ENCODE results near the gene AKAP6. TPM values are rescaled to one million over a fixed set of nuclear protein-coding genes. Genes with fewer than 3 reads are reported as not detected.

The AKAP6 gene
- total RNA-seq, 1 donor from 2014 or later, result 0.21 TPM

DNA sequence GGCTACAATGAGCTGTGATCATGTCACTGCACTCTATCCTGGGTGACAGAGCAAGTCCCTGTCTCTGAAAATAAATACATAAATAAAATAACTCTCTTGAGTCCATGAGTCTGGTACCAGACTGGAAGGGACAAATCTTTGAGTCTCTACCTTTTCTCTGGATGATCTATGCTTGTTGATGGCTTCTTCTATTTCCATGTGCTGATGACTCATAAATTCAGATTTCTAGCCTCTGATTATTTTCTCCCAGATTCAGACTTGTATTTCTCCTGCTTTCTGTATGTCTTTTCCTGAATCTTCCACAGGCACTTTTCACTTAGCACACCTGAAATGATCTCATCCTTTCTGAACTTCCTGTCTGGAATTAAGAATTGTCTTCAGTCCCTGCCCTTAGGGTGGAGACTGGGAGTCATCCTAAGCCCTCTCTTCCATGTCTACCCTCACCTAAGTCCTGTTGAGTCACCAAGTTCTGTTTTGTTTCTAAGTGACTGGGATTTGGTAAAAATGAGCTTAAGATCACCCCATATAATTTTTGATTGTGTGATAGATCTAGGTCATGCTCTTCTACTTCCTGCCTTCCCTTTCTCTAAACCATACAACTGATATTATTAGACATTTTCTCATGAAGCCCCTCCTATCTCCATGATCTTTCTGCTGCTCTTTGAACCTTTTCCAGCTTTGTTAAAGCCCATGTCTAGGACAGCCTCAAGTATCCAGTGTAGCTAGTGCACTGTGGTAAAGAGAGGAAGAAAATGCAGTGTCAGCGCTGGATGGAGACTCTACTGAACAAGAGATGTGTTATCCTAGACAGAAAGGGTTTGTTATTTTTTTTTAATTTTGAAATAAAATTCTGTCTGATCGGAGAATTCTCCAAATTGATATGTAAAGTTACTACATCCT lies 13.1 kb downstream of the AKAP6 start:
- Mint-ChIP-seq H3K4me3 (no peak overlapping the region), H3K9me3 (no peaks in the 10 kb centered on the region), H3K27ac (no peak overlapping the region), H3K27me3 (ENCODE audit: insufficient read depth) (no peaks in the 10 kb centered on the region), H3K4me1 (ENCODE audit: low read depth) (no peaks in the 10 kb centered on the region), H3K36me3 (ENCODE audit: low read depth) (no peaks in the 10 kb centered on the region)
- no peak for DNase-seq (ENCODE audit: low spot score)
- intact Hi-C loops (cut with micrococcal nuclease), result no loop called here

DNA sequence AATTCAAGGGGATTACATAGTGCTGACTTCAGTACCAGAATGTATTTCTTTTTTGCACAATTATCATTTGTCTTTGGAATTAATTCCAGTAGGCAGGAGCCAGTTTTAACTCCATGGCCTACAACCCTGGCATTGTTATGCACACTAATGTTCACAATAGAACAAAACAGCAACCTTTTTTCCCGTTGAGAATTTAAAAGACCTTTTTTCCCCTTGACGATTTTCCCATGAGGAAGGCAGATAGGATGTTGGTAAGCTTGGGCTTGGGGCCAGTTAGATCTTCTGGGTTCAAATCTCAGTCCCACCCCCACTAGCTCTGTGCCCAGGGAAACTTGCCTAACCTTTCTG lies 13.7 kb downstream of the AKAP6 start:
- Mint-ChIP-seq H3K27ac (no peak overlapping the region), H3K9me3 (no peaks in the 10 kb centered on the region), H3K27me3 (ENCODE audit: insufficient read depth) (no peaks in the 10 kb centered on the region), H3K4me1 (ENCODE audit: low read depth) (no peaks in the 10 kb centered on the region), H3K4me3 (no peak overlapping the region), H3K36me3 (ENCODE audit: low read depth) (no peaks in the 10 kb centered on the region)
- no peak for DNase-seq (ENCODE audit: low spot score)
- intact Hi-C loops (cut with micrococcal nuclease), result no loop called here

DNA sequence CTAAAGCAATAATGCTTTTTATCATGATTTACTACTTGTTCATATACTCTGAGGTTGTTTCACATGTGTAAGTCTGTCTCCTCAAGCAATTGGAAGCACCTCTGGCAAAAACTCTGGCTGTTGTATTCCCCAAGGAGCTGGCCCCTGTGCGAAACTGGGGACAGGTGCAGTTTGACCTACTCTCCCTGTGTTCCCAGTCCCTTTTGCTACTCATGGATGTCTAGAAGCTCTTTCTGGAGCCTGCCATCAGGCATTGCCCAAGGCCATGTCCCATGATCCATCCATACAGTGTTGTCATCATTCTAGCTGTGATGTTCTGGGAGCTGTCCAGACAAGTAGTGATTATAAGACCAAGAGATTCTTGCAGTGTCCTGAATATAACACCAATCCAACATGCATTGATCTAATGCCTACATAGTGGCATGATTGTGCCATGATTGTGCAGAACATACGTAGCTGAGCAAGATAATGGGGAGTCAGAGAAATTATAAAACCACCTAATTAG lies 14.9 kb downstream of the AKAP6 start:
- Mint-ChIP-seq H3K4me1 (ENCODE audit: low read depth) (no peaks in the 10 kb centered on the region), H3K36me3 (ENCODE audit: low read depth) (no peaks in the 10 kb centered on the region), H3K27ac (no peak overlapping the region), H3K9me3 (no peaks in the 10 kb centered on the region), H3K4me3 (no peak overlapping the region), H3K27me3 (ENCODE audit: insufficient read depth) (no peaks in the 10 kb centered on the region)
- intact Hi-C loops (cut with micrococcal nuclease), result no loop called here
- no peak for DNase-seq (ENCODE audit: low spot score)

DNA sequence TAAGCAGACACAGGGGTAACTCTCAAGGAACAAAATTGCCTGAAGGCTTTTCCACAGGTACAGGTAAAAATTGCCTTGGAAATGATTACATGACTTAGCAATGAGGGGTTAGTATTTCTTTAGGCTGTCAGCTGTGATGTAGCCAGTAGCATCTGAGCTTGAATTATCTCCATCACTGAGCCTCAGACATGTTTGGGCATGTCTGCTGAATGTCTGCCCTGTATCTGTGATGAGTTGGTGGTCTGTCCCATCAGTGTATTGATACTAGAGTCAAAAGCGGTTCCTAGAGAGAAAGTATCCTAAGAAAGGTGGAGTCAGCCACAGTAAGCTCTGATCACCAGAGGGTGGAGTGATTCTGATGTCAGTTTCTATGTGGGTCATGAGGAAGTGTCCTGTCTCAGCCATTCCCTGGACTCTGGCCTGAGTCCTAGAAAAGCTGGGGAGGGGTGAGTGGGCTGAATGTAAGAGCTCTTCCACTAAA lies 16.3 kb downstream of the AKAP6 start:
- no peak overlapping the region for H3K27ac Mint-ChIP-seq
- no peaks in the 10 kb centered on the region for H3K4me1 Mint-ChIP-seq (ENCODE audit: low read depth)
- no peak for DNase-seq (ENCODE audit: low spot score)
- no peaks in the 10 kb centered on the region for H3K9me3 Mint-ChIP-seq
- H3K4me3 Mint-ChIP-seq, result no peak overlapping the region
- no peaks in the 10 kb centered on the region for H3K27me3 Mint-ChIP-seq (ENCODE audit: insufficient read depth)
- no peaks in the 10 kb centered on the region for H3K36me3 Mint-ChIP-seq (ENCODE audit: low read depth)
- intact Hi-C loops (cut with micrococcal nuclease), result no loop called here

DNA sequence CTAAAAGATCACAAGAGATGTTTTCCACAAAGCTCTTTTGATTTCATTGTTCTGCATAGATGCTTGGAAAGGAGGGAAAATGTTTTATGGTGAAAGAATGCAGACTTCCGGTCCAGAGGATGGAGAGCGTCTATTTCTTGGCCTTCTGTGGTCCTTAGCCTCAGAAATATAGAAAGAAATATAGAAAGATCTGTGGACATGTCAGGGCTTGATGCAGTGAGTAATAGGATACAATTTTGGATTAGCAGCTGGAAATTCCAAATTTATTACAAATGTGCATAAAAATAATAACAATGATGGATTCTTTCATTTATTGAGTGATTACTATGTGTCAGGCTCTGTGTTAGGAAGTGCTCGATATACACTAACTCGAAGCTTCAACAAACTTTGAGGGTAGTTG lies 20.2 kb downstream of the AKAP6 start:
- H3K9me3 Mint-ChIP-seq, result no peaks in the 10 kb centered on the region
- DNase-seq (ENCODE audit: low spot score), result no peak
- H3K27me3 Mint-ChIP-seq (ENCODE audit: insufficient read depth), result peaks cover 5% of the 10 kb centered on the region
- no peak overlapping the region for H3K27ac Mint-ChIP-seq
- H3K36me3 Mint-ChIP-seq (ENCODE audit: low read depth), result no peaks in the 10 kb centered on the region
- H3K4me1 Mint-ChIP-seq (ENCODE audit: low read depth), result no peaks in the 10 kb centered on the region
- H3K4me3 Mint-ChIP-seq, result no peak overlapping the region
- intact Hi-C loops (cut with micrococcal nuclease), result no loop called here

DNA sequence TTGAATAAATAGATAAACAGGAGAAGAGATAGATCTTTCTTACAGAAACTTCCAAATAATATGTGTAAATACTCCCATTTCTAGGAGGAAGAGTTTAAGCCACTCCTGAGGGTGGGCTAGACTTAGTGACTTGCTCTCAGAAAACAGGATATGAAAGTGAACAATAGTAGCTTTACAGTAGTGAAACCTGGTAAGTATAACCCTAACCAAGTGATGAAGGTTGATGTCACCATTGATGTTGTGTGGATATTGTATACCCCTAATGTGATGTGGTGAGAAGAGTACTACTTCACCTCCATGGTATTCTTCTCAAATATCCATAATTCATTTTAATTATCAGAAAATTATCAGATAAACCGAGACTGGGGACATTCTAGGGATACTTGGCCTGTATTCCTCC lies 20.9 kb downstream of the AKAP6 start:
- H3K27me3 Mint-ChIP-seq (ENCODE audit: insufficient read depth), result peaks cover 5% of the 10 kb centered on the region
- no peaks in the 10 kb centered on the region for H3K36me3 Mint-ChIP-seq (ENCODE audit: low read depth)
- intact Hi-C loops (cut with micrococcal nuclease), result no loop called here
- H3K9me3 Mint-ChIP-seq, result no peaks in the 10 kb centered on the region
- H3K4me3 Mint-ChIP-seq, result no peak overlapping the region
- no peaks in the 10 kb centered on the region for H3K4me1 Mint-ChIP-seq (ENCODE audit: low read depth)
- DNase-seq (ENCODE audit: low spot score), result no peak
- no peak overlapping the region for H3K27ac Mint-ChIP-seq

DNA sequence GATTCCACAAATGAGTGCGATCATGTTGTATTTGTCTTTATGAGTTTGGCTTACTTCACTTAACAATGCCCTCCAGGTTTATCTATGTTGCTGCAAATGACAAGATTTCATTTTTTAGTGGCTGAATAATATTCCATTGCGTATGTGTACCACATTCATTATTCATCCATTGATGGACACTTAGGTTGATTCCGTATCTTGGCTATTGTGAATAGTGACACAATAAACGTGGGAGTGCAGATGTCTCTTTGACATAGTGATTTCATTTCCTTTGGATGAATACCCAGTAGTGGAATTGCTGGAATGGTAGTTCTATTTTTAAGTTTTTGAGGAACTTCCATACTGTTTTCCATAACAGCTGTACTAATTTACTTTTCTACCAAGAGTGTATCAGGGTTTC lies 23.5 kb downstream of the AKAP6 start:
- no peak overlapping the region for H3K27ac Mint-ChIP-seq

DNA sequence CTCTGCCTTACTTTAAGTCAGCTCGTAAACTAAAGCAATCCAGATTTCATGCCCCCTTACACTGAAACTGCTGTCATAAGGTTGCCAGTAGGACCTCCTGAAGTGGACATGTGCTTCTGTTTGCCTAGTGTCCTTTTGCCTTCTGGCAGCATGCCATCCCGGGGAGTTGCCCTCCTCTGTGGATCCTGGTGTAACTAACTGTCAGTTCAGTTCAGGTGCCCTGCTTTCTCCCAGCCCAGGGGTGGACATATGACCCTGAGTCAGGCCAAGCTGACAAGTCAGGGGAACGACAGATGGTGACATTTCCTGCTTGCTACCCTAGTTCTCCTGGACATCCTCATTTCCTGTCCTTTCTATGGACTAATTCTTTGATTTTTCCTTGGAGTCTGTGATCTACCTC lies 25.6 kb downstream of the AKAP6 start:
- DNase-seq (ENCODE audit: low spot score), result no peak
- Mint-ChIP-seq H3K4me3 (no peak overlapping the region), H3K4me1 (ENCODE audit: low read depth) (no peaks in the 10 kb centered on the region), H3K9me3 (no peaks in the 10 kb centered on the region), H3K36me3 (ENCODE audit: low read depth) (no peaks in the 10 kb centered on the region), H3K27ac (no peak overlapping the region), H3K27me3 (ENCODE audit: insufficient read depth) (peaks cover 5% of the 10 kb centered on the region)
- intact Hi-C loops (cut with micrococcal nuclease), result no loop called here

More for the DNA sequence above, 23.5 kb downstream of the AKAP6 start:
- Mint-ChIP-seq H3K27me3 (ENCODE audit: insufficient read depth) (peaks cover 5% of the 10 kb centered on the region), H3K4me1 (ENCODE audit: low read depth) (no peaks in the 10 kb centered on the region), H3K36me3 (ENCODE audit: low read depth) (no peaks in the 10 kb centered on the region), H3K4me3 (no peak overlapping the region), H3K9me3 (no peaks in the 10 kb centered on the region)
- intact Hi-C loops (cut with micrococcal nuclease), result no loop called here
- no peak for DNase-seq (ENCODE audit: low spot score)

DNA sequence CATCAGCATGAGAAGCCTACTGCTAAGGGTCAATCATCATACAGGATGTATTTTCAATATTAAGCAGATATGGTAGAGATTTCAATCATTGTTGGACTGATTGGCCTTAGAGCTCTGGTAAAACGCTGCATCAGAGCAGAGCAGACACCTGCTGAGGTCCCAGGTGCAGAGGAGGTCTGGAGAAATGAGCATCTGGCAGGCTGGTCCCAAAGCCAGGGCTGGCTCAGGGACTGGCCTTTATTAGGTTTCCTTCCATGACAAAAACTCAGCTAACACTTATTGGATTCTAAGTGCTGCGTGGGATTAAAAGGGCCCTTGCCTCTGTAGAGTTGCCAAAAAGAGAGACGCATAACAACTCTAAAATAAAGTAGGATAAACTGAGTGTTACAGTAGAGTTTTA lies 29.7 kb downstream of the AKAP6 start:
- Mint-ChIP-seq H3K9me3 (no peaks in the 10 kb centered on the region), H3K27ac (no peak overlapping the region), H3K36me3 (ENCODE audit: low read depth) (no peaks in the 10 kb centered on the region), H3K4me3 (no peak overlapping the region), H3K27me3 (ENCODE audit: insufficient read depth) (peaks cover 3% of the 10 kb centered on the region), H3K4me1 (ENCODE audit: low read depth) (no peaks in the 10 kb centered on the region)
- no peak for DNase-seq (ENCODE audit: low spot score)
- intact Hi-C loops (cut with micrococcal nuclease), result no loop called here

DNA sequence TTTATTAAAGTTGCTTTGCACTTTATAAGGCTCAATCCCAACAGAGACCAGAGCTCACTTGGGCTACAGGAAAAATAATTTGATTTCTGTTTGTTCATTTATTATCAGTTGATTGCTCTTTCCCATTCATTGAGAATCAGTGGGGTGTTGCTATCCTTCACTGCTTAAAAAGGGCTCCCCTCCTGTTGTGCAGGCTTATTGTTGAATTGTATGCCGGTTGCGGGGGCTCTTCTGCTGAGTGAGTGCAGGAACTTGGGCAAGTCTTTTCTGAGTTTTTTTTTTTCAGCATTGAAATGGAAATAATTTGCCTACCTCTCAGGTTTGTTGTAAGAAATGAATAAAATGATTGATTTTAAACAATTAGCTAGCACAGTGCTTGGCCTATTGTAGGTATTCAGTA lies 32.6 kb downstream of the AKAP6 start:
- Mint-ChIP-seq H3K4me1 (ENCODE audit: low read depth) (no peaks in the 10 kb centered on the region), H3K9me3 (no peaks in the 10 kb centered on the region), H3K36me3 (ENCODE audit: low read depth) (no peaks in the 10 kb centered on the region), H3K4me3 (no peak overlapping the region), H3K27me3 (ENCODE audit: insufficient read depth) (peaks cover 2% of the 10 kb centered on the region), H3K27ac (no peak overlapping the region)
- DNase-seq (ENCODE audit: low spot score), result no peak
- intact Hi-C loops (cut with micrococcal nuclease), result no loop called here

DNA sequence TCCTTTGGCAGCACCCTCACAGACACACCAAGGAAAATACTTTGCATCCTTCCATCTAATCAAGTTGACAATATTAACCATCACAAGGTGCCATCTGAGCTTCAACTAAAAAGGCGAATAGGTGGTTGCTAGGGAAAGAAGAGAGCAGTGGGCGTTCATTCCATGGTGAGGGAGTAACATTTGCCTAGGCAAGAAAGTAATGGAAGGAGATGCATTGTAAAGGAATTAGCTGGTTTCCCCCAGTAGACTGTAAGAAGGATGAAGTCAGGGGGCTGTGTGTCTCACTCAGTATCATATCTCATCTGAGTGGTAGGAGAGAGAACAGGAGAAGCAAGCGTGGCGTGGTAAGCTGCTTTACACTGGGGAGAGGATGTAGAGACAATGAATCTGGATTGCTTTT lies 34.7 kb downstream of the AKAP6 start:
- no peaks in the 10 kb centered on the region for H3K9me3 Mint-ChIP-seq
- H3K27ac Mint-ChIP-seq, result no peak overlapping the region
- intact Hi-C loops (cut with micrococcal nuclease), result no loop called here
- H3K27me3 Mint-ChIP-seq (ENCODE audit: insufficient read depth), result peaks cover 2% of the 10 kb centered on the region
- no peak for DNase-seq (ENCODE audit: low spot score)
- no peaks in the 10 kb centered on the region for H3K4me1 Mint-ChIP-seq (ENCODE audit: low read depth)
- H3K36me3 Mint-ChIP-seq (ENCODE audit: low read depth), result no peaks in the 10 kb centered on the region
- H3K4me3 Mint-ChIP-seq, result no peak overlapping the region

DNA sequence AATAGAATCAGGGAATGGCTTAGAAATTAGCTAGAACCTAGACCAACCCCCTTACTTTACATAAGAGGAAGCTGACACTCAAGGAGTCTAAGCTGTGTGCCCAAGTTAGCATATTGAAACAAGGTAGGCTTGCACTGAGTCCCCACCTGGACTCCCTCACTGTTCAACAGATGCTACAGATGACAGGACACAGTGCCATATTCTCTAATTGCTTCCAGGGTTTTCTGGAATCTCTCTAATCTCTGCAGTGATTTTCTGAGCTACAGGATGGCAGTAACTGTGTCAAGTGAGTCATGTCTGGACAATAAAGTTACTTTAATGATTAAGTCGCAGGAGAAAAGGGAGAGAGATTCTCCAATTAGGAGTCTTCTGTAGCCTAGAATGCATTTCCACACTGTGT lies 35.8 kb downstream of the AKAP6 start:
- DNase-seq (ENCODE audit: low spot score), result no peak
- no peak overlapping the region for H3K4me3 Mint-ChIP-seq
- H3K36me3 Mint-ChIP-seq (ENCODE audit: low read depth), result no peaks in the 10 kb centered on the region
- no peaks in the 10 kb centered on the region for H3K9me3 Mint-ChIP-seq
- H3K4me1 Mint-ChIP-seq (ENCODE audit: low read depth), result no peaks in the 10 kb centered on the region
- intact Hi-C loops (cut with micrococcal nuclease), result no loop called here
- H3K27ac Mint-ChIP-seq, result no peak overlapping the region
- H3K27me3 Mint-ChIP-seq (ENCODE audit: insufficient read depth), result peaks cover 2% of the 10 kb centered on the region

DNA sequence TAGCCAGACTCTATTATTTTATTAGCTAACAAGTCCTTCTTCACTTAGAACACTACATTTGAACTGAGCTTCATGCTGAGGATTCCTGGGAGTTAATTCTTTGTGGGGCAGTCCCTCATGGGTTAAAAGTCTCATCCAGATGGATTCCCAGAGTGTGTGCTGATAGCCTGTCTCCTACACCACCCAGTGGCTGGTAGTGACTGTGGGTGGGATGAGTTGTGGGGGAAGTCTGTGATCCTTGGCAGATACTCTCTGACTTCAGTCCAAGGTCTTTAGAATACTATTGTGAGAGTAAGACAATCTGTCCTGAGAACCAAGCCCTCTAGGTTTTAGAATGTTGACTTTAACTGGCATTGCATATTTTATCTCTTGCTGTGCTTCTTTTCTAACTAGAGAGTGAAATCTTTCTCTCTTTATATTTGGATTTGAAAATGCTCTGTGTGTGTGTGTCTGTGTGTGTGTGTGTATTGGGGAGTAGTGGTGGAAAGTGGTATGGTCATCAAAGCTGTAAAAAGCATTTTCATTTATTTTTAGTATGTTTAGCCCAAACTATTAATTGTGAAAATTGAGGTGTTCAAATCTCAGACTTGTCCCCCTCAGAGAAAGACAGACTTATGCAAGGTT lies 37.3 kb downstream of the AKAP6 start:
- H3K4me3 Mint-ChIP-seq, result no peak overlapping the region

More for the DNA sequence above, 37.3 kb downstream of the AKAP6 start:
- Mint-ChIP-seq H3K36me3 (ENCODE audit: low read depth) (no peaks in the 10 kb centered on the region), H3K27me3 (ENCODE audit: insufficient read depth) (peaks cover 2% of the 10 kb centered on the region), H3K4me1 (ENCODE audit: low read depth) (peaks cover 8% of the 10 kb centered on the region), H3K9me3 (no peaks in the 10 kb centered on the region), H3K27ac (no peak overlapping the region)
- intact Hi-C loops (cut with micrococcal nuclease), result no loop called here
- no peak for DNase-seq (ENCODE audit: low spot score)

Measured in activated T-helper 1 cell treated with anti-CD3 and anti-CD28 coated beads, Interleukin-12 subunit alpha, Interleukin-12 subunit beta, Interleukin-2, Interleukin-4 antibody, amounts not matched to agents 30 ng/mL and 10 ng/mL and 1 ng/mL, durations not matched to agents 14 hours and 24 hours and 36 hours (primary cell).